SK-N-SH treated with all-trans-retinoic acid at 6 μM for 48 hours (cell line): ENCODE data around the gene CEP152.

Experiments
- ATAC-seq: fragments of 200-7000 bp; cut with Tn5 transposase; 3 replicates; pipeline ENCODE4 v1.9.1; 2020; ENCODE audit warnings: mild to moderate bottlenecking, moderate library complexity
- ARNTL ChIP-seq: fragments of 450-650 bp; formaldehyde crosslinking; IDR thresholded peaks from 2 replicates; pipeline ENCODE4 v1.5.0; 2020; ENCODE audit warnings: low read depth, mild to moderate bottlenecking, moderate library complexity, borderline replicate concordance
- CREB5 ChIP-seq: fragments of 250-450 bp; sonication (Bioruptor Pico); IDR thresholded peaks from 2 replicates; pipeline ENCODE4 v1.5.1; 2020; ENCODE audit warnings: low read depth, mild to moderate bottlenecking, moderate library complexity
- CSDC2 ChIP-seq: fragments of 250-450 bp; sonication (Bioruptor Pico); IDR thresholded peaks from 2 replicates; pipeline ENCODE4 v1.5.0; 2020; ENCODE audit warnings: mild to moderate bottlenecking, moderate library complexity
- ESRRG ChIP-seq: fragments of 250-450 bp; sonication (Bioruptor Pico); IDR thresholded peaks from 2 replicates; pipeline ENCODE4 v1.6.1; 2021; ENCODE audit warnings: mild to moderate bottlenecking
- GLIS3 ChIP-seq: fragments of 250-450 bp; sonication (Bioruptor Pico); IDR thresholded peaks from 2 replicates; pipeline ENCODE4 v1.5.0; 2020; ENCODE audit warnings: mild to moderate bottlenecking, moderate library complexity
- ISL1 ChIP-seq: fragments of 250-450 bp; sonication (Bioruptor Pico); IDR thresholded peaks from 2 replicates; pipeline ENCODE4 v2.1.2; 2022; ENCODE audit warnings: mild to moderate bottlenecking, moderate library complexity
- OSR1 ChIP-seq: fragments of 250-450 bp; sonication (Bioruptor Pico); IDR thresholded peaks from 2 replicates; pipeline ENCODE4 v1.8.0; 2022; ENCODE audit warnings: moderate library complexity, mild to moderate bottlenecking, inconsistent platforms
- POU6F1 ChIP-seq: fragments of 250-450 bp; sonication (Bioruptor Pico); IDR thresholded peaks from 2 replicates; pipeline ENCODE4 v1.8.0; 2021; ENCODE audit warnings: low read depth, mild to moderate bottlenecking, moderate library complexity, borderline replicate concordance
- PPARA ChIP-seq: fragments of 250-450 bp; sonication (Bioruptor Pico); IDR thresholded peaks from 2 replicates; pipeline ENCODE4 v1.5.0; 2020; ENCODE audit warnings: mild to moderate bottlenecking, borderline replicate concordance
- RARB ChIP-seq: fragments of 250-450 bp; sonication (Bioruptor Pico); IDR thresholded peaks from 2 replicates; pipeline ENCODE4 v1.8.0; 2021; ENCODE audit warnings: mild to moderate bottlenecking, moderate library complexity
- SNAI2 ChIP-seq: fragments of 250-450 bp; sonication (Bioruptor Pico); IDR thresholded peaks from 2 replicates; pipeline ENCODE4 v1.5.0; 2020; ENCODE audit warnings: mild to moderate bottlenecking, moderate library complexity
- TCF4 ChIP-seq: fragments of 250-450 bp; sonication (Bioruptor Pico); IDR thresholded peaks from 2 replicates; pipeline ENCODE4 v1.8.0; 2021; ENCODE audit warnings: mild to moderate bottlenecking, moderate library complexity, borderline replicate concordance
- TOX ChIP-seq: fragments of 250-450 bp; sonication (Bioruptor Pico); IDR thresholded peaks from 2 replicates; pipeline ENCODE4 v1.8.0; 2021; ENCODE audit warnings: mild to moderate bottlenecking, moderate library complexity, borderline replicate concordance
- ZC3H10 ChIP-seq: fragments of 250-450 bp; sonication (Bioruptor Pico); IDR thresholded peaks from 2 replicates; pipeline ENCODE4 v1.5.1; 2021; ENCODE audit warnings: mild to moderate bottlenecking, moderate library complexity
- ZFP3 ChIP-seq: fragments of 250-450 bp; sonication (Bioruptor Pico); IDR thresholded peaks from 2 replicates; pipeline ENCODE4 v1.5.0; 2020; ENCODE audit warnings: mild to moderate bottlenecking, moderate library complexity
- ZFP30 ChIP-seq: fragments of 450-650 bp; formaldehyde crosslinking; IDR thresholded peaks from 2 replicates; pipeline ENCODE4 v1.5.0; 2022; ENCODE audit warnings: mild to moderate bottlenecking, moderate library complexity
- ZNF565 ChIP-seq: fragments of 450-650 bp; formaldehyde crosslinking; conservative IDR thresholded peaks from 2 replicates; pipeline ENCODE4 v1.5.0; 2020; ENCODE audit warnings: low read depth, mild to moderate bottlenecking, moderate library complexity
- ZNF70 ChIP-seq: fragments of 450-650 bp; formaldehyde crosslinking; IDR thresholded peaks from 2 replicates; pipeline ENCODE4 v1.5.0; 2020; ENCODE audit warnings: mild to moderate bottlenecking, moderate library complexity
- ZNF8 ChIP-seq: fragments of 450-650 bp; formaldehyde crosslinking; IDR thresholded peaks from 2 replicates; pipeline ENCODE4 v1.5.0; 2020; ENCODE audit warnings: mild to moderate bottlenecking, moderate library complexity
- TF ChIP-seq, protein P1 (sequence below): fragments of 250-450 bp; sonication (Bioruptor Pico); IDR thresholded peaks from 2 replicates; pipeline ENCODE4 v1.8.0; 2020; ENCODE audit warnings: mild to moderate bottlenecking, moderate library complexity, borderline replicate concordance
- TF ChIP-seq, protein P2 (sequence below): fragments of 250-450 bp; sonication (Bioruptor Pico); IDR thresholded peaks from 2 replicates; pipeline ENCODE4 v1.5.1; 2021; ENCODE audit warnings: mild to moderate bottlenecking, moderate library complexity

CEP152 gene

GRCh38 chr15:48823237-48823636 lies 12.4 kb upstream of the CEP152 start:
- TF ChIP-seq ZFP30 = no peak
- no peak for TF ChIP-seq GLIS3 (CRISPR knock-in tag)
- no peak for TF ChIP-seq SNAI2 (CRISPR knock-in tag)
- TF ChIP-seq, protein P1, sequence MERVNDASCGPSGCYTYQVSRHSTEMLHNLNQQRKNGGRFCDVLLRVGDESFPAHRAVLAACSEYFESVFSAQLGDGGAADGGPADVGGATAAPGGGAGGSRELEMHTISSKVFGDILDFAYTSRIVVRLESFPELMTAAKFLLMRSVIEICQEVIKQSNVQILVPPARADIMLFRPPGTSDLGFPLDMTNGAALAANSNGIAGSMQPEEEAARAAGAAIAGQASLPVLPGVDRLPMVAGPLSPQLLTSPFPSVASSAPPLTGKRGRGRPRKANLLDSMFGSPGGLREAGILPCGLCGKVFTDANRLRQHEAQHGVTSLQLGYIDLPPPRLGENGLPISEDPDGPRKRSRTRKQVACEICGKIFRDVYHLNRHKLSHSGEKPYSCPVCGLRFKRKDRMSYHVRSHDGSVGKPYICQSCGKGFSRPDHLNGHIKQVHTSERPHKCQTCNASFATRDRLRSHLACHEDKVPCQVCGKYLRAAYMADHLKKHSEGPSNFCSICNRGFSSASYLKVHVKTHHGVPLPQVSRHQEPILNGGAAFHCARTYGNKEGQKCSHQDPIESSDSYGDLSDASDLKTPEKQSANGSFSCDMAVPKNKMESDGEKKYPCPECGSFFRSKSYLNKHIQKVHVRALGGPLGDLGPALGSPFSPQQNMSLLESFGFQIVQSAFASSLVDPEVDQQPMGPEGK = no peak
- TF ChIP-seq ARNTL (CRISPR knock-in tag) = no peak
- no peak for TF ChIP-seq ZNF70 (CRISPR knock-in tag)
- TF ChIP-seq ISL1 (CRISPR knock-in tag) = no peak
- no peak for TF ChIP-seq ZFP3 (CRISPR knock-in tag)
- TF ChIP-seq TOX (CRISPR knock-in tag) = no peak
- TF ChIP-seq TCF4 (CRISPR knock-in tag) = no peak
- no peak for TF ChIP-seq ZC3H10 (CRISPR knock-in tag)
- TF ChIP-seq, all 23 proteins: peak for 0
- ATAC-seq = peak; percentile 86

DNA sequence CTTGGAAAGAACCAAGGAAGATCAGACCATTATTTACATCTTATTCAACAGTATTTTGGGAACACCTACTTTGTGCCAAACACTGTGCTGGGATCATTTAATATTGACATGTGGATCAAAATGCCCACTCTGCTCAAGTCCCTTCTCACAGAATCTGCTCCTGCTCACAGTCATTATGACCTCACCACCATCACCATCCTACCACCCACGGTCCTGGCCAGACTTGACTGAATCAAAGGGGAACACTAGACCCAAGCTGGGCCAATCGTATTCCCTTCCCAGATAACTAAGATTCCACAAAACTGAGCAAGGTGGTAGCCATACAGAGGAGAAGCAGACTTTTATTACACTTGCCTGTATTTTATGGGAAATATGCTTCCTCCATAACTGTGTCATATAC lies 3.4 kb upstream of the CEP152 start:
- ATAC-seq = no peak
- TF ChIP-seq CSDC2 (CRISPR knock-in tag) (no peak), GLIS3 (CRISPR knock-in tag) (no peak), TOX (CRISPR knock-in tag) (no peak), ZNF8 (CRISPR knock-in tag) (no peak), ISL1 (CRISPR knock-in tag) (no peak), ZNF565 (CRISPR knock-in tag) (no peak), OSR1 (CRISPR knock-in tag) (no peak), RARB (CRISPR knock-in tag) (no peak), ZFP30 (no peak), PPARA (CRISPR knock-in tag) (no peak)
- TF ChIP-seq, protein P2, sequence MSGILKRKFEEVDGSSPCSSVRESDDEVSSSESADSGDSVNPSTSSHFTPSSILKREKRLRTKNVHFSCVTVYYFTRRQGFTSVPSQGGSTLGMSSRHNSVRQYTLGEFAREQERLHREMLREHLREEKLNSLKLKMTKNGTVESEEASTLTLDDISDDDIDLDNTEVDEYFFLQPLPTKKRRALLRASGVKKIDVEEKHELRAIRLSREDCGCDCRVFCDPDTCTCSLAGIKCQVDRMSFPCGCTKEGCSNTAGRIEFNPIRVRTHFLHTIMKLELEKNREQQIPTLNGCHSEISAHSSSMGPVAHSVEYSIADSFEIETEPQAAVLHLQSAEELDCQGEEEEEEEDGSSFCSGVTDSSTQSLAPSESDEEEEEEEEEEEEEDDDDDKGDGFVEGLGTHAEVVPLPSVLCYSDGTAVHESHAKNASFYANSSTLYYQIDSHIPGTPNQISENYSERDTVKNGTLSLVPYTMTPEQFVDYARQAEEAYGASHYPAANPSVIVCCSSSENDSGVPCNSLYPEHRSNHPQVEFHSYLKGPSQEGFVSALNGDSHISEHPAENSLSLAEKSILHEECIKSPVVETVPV = no peak

GRCh38 chr15:48811325-48811958 lies 573 bp upstream of the CEP152 start:
- peak; percentile 17 for ATAC-seq
- TF ChIP-seq ZC3H10 (CRISPR knock-in tag) (no peak), GLIS3 (CRISPR knock-in tag) (no peak), TCF4 (CRISPR knock-in tag) (no peak), ZFP3 (CRISPR knock-in tag) (no peak), ZFP30 (no peak), CREB5 (CRISPR knock-in tag) (no peak), ZNF565 (CRISPR knock-in tag) (no peak), OSR1 (CRISPR knock-in tag) (no peak), TOX (CRISPR knock-in tag) (no peak), ESRRG (no peak), PPARA (CRISPR knock-in tag) (no peak), POU6F1 (CRISPR knock-in tag) (no peak), CSDC2 (CRISPR knock-in tag) (no peak), ISL1 (CRISPR knock-in tag) (no peak), SNAI2 (CRISPR knock-in tag) (no peak), ZNF8 (CRISPR knock-in tag) (no peak)
- TF ChIP-seq, protein P2 = no peak
- TF ChIP-seq, protein P1 = no peak
